A549 (cell line): ENCODE data around the gene THUMPD1.
"Not testable (repeated sequence)": the region's sequence is repeated elsewhere in the genome, so short reads cannot be mapped to it uniquely, and the experiment has no call there.

Experiments
- CBX2 ChIP-seq: fragments of 200-600 bp; sonication (generic); IDR thresholded peaks from 2 replicates; pipeline ENCODE4 v1.6.1; 2016; ENCODE audit warnings: low read depth, mild to moderate bottlenecking, borderline replicate concordance
- ESRRA ChIP-seq: fragments of 150-350 bp; IDR thresholded peaks from 2 replicates; pipeline ENCODE4 v1.6.1; 2014; ENCODE audit warnings: mild to moderate bottlenecking, low read length, borderline replicate concordance
- NPAS2 ChIP-seq: fragments of 250-450 bp; sonication (Bioruptor Pico); IDR thresholded peaks from 2 replicates; pipeline ENCODE4 v1.8.0; 2022; ENCODE audit warnings: mild to moderate bottlenecking, moderate library complexity, borderline replicate concordance
- ZFP36 ChIP-seq: fragments of 450-650 bp; IDR thresholded peaks from 2 replicates; pipeline ENCODE4 v1.6.1; 2014; ENCODE audit warnings: borderline replicate concordance; ENCODE audit not compliant: partially characterized antibody
- TF ChIP-seq, protein P1 (sequence below): fragments of 150-350 bp; IDR thresholded peaks from 2 replicates; pipeline ENCODE4 v1.6.1; 2014; ENCODE audit warnings: low read depth, mild to moderate bottlenecking, low read length

DNA sequence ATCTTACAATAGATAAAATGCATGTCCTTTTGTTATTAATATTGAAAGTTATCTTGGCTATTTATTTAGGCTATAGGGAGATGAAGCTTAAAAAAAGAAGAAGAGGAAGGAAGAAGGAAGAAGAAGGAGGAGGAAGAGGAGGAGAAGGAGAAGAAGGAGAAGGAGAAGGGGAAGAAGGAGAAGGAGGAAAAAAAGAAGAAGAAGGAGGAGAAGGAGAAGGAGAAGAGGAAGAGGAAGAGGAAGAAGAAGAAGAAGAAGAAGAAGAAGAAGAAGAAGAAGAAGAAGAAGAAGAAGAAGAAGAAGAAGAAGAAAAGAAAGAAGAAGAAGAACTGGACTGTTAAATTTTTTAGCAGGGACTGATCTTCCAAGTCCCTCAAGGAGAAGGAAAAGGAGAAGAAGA, 23.9 kb downstream of the THUMPD1 start:
- TF ChIP-seq ZFP36; CBX2; ESRRA; NPAS2 (CRISPR knock-in tag): not testable (repeated sequence)
- TF ChIP-seq, protein P1, sequence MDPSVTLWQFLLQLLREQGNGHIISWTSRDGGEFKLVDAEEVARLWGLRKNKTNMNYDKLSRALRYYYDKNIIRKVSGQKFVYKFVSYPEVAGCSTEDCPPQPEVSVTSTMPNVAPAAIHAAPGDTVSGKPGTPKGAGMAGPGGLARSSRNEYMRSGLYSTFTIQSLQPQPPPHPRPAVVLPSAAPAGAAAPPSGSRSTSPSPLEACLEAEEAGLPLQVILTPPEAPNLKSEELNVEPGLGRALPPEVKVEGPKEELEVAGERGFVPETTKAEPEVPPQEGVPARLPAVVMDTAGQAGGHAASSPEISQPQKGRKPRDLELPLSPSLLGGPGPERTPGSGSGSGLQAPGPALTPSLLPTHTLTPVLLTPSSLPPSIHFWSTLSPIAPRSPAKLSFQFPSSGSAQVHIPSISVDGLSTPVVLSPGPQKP: not testable (repeated sequence)
